B cell (primary cell): ENCODE data around the gene SARS2. TPM values are rescaled to one million over a fixed set of nuclear protein-coding genes. Genes with fewer than 3 reads are reported as not detected.
"Not testable (repeated sequence)": the region's sequence is repeated elsewhere in the genome, so short reads cannot be mapped to it uniquely, and the experiment has no call there.

Experiments
- ATAC-seq: fragments of 200-7000 bp; cut with Tn5 transposase; one replicate; pipeline ENCODE4 v1.10.0; 2021; ENCODE audit warnings: low read depth, mild to moderate bottlenecking, moderate number of reproducible peaks, moderate library complexity
- CTCF ChIA-PET: fragments of 350-600 bp; sonication (Branson Sonifier 250); formaldehyde crosslinking; loops from one replicate; lab custom pipeline; 2021; ENCODE audit warnings: antibody characterized with exemption, inconsistent platforms; lab: Charles Lee
- POLR2A ChIA-PET: fragments of 350-600 bp; sonication (Branson Sonifier 250); formaldehyde crosslinking; loops from one replicate; lab custom pipeline; 2021; ENCODE audit warnings: antibody characterized with exemption; lab: Charles Lee
- DNase-seq: peaks from one replicate; pipeline ENCODE4 v3.0.0; 2013
- H2AFZ ChIP-seq: 2 replicates; pipeline ENCODE4 v1.6.1; 2012; ENCODE audit warnings: mild to moderate bottlenecking, low read depth, low read length; ENCODE audit not compliant: insufficient read depth, poor library complexity, severe bottlenecking
- H3K27ac ChIP-seq, 2 donors: 1 replicate in 1 of 2; 2 replicates in 1 of 2; pipeline ENCODE4 v1.5.1; 2012 to 2013; ENCODE audit warnings: low read length in 2 of 2, mild to moderate bottlenecking in 2 of 2, moderate library complexity in 1 of 2
- H3K27me3 ChIP-seq, 4 experiments: fragments of 200-600 bp in 1 of 4; sonication (generic) in 1 of 4; replicated peaks in 1 of 4; 1 replicate in 2 of 4; 2 replicates in 2 of 4; pipeline versions ENCODE4 v1.6.1 to v1.7.0; 2013 to 2016; ENCODE audit warnings: low read length in 3 of 4, mild to moderate bottlenecking in 2 of 4, mixed read lengths in 1 of 4, moderate library complexity in 1 of 4; ENCODE audit not compliant: insufficient read depth in 4 of 4, control insufficient read depth in 3 of 4; ENCODE audit errors: control extremely low read depth in 1 of 4
- H3K36me3 ChIP-seq, 2 experiments: replicated peaks in 1 of 2; 1 replicate in 1 of 2; 2 replicates in 1 of 2; pipeline versions ENCODE4 v1.6.1 to v1.7.1; 2013; ENCODE audit warnings: low read length in 1 of 2; ENCODE audit not compliant: insufficient read depth in 2 of 2, control insufficient read depth in 1 of 2; ENCODE audit errors: control extremely low read depth in 1 of 2, extremely low read depth in 1 of 2
- H3K4me1 ChIP-seq, 2 donors: fragments of 200-600 bp in 1 of 2; sonication (generic) in 1 of 2; 1 replicate in 1 of 2; 2 replicates in 1 of 2; pipeline versions ENCODE4 v1.5.1 to v1.6.1; 2013 to 2017; ENCODE audit warnings: low read length in 2 of 2; ENCODE audit not compliant: control insufficient read depth in 2 of 2, insufficient read depth in 2 of 2
- H3K4me2 ChIP-seq: replicated peaks from 2 replicates; pipeline ENCODE3; 2012; ENCODE audit warnings: mild to moderate bottlenecking, low read depth, low read length; ENCODE audit not compliant: poor library complexity, severe bottlenecking
- H3K4me3 ChIP-seq, 5 experiments: fragments of 200-600 bp in 1 of 5; sonication (generic) in 1 of 5; 1 replicate in 3 of 5; 2 replicates in 2 of 5; pipeline versions ENCODE4 v1.5.1 to v1.7.0; 2011 to 2016; ENCODE audit warnings: low read length in 4 of 5, mild to moderate bottlenecking in 4 of 5, low read depth in 2 of 5, control low read depth in 1 of 5, moderate library complexity in 1 of 5; ENCODE audit not compliant: insufficient read depth in 1 of 5; ENCODE audit errors: control extremely low read depth in 1 of 5, extremely low read depth in 1 of 5
- H3K79me2 ChIP-seq: fragments of 200-600 bp; sonication (generic); one replicate; pipeline ENCODE4 v1.6.0; 2016; ENCODE audit warnings: low read length; ENCODE audit not compliant: control insufficient read depth, insufficient read depth
- H3K9ac ChIP-seq: fragments of 200-600 bp; sonication (generic); 2 replicates; pipeline ENCODE4 v1.6.1; 2017; ENCODE audit warnings: mild to moderate bottlenecking, low read length, moderate library complexity
- H3K9me3 ChIP-seq, 3 donors: one replicate each; pipeline versions ENCODE4 v1.6.1 to v1.7.1; 2013; ENCODE audit warnings: low read length in 2 of 3; ENCODE audit not compliant: control insufficient read depth in 2 of 3, insufficient read depth in 1 of 3; ENCODE audit errors: control extremely low read depth in 1 of 3
- H4K20me1 ChIP-seq: 2 replicates; pipeline ENCODE4 v1.6.0; 2012; ENCODE audit warnings: mild to moderate bottlenecking, low read length; ENCODE audit not compliant: insufficient read depth, control insufficient read depth, poor library complexity, severe bottlenecking
- H3K27ac Mint-ChIP-seq: one replicate; pipeline ENCODE4 v1.8.0; 2021; ENCODE audit warnings: mixed read lengths
- H3K27me3 Mint-ChIP-seq: one replicate; pipeline ENCODE4 v1.8.0; 2021; ENCODE audit warnings: mixed read lengths
- H3K4me1 Mint-ChIP-seq: one replicate; pipeline ENCODE4 v1.8.0; 2021; ENCODE audit warnings: mixed read lengths
- H3K4me3 Mint-ChIP-seq: one replicate; pipeline ENCODE4 v1.8.0; 2021; ENCODE audit warnings: mixed read lengths
- H3K9me3 Mint-ChIP-seq: one replicate; pipeline ENCODE4 v1.8.0; 2022; ENCODE audit warnings: mixed read lengths; ENCODE audit not compliant: insufficient read depth
- EZH2 ChIP-seq: IDR thresholded peaks from 2 replicates; pipeline ENCODE4 v1.6.1; 2012; ENCODE audit warnings: borderline replicate concordance, low read depth, mild to moderate bottlenecking, moderate library complexity, low read length; ENCODE audit not compliant: insufficient read depth, poor library complexity, severe bottlenecking
- WGBS: methylation state at CpG from one replicate; pipeline ENCODE4 v1.1.5; 2013; ENCODE audit warnings: missing lambda C conversion rate; ENCODE audit not compliant: insufficient coverage; 5-methylcytosine and 5-hydroxymethylcytosine counted together
- intact Hi-C: fragments of 100-400 bp; cut with micrococcal nuclease; formaldehyde crosslinking; loops from one replicate; pipeline ENCODE4 v1.10.0; 2022
- polyA plus RNA-seq: library from polyadenylated mRNA; depleted of rRNA; stranded (reverse); fragments of >200 nt; gene quantifications from 2 replicates; pipeline ENCODE4 v1.2.3, GENCODE V29; 2012
- total RNA-seq, 2 donors: library from RNA; stranded (reverse); fragments of 120-200 nt in 1 of 2; gene quantifications; 1 replicate in 1 of 2; 2 replicates in 1 of 2; pipeline versions ENCODE4 v1.2.3 to v1.2.4, GENCODE V29; 2013 to 2022
- TF ChIP-seq, protein P1 (sequence below): fragments of 200-600 bp; IDR thresholded peaks from one replicate; pipeline ENCODE4 v1.8.0; 2022; ENCODE audit warnings: antibody characterized with exemption, mild to moderate bottlenecking

SARS2 gene
- total and polyA plus RNA-seq, 2 donors (not counting 1 experiment from before 2014, with no cell fraction given): 38.1 to 65.9 TPM

DNA sequence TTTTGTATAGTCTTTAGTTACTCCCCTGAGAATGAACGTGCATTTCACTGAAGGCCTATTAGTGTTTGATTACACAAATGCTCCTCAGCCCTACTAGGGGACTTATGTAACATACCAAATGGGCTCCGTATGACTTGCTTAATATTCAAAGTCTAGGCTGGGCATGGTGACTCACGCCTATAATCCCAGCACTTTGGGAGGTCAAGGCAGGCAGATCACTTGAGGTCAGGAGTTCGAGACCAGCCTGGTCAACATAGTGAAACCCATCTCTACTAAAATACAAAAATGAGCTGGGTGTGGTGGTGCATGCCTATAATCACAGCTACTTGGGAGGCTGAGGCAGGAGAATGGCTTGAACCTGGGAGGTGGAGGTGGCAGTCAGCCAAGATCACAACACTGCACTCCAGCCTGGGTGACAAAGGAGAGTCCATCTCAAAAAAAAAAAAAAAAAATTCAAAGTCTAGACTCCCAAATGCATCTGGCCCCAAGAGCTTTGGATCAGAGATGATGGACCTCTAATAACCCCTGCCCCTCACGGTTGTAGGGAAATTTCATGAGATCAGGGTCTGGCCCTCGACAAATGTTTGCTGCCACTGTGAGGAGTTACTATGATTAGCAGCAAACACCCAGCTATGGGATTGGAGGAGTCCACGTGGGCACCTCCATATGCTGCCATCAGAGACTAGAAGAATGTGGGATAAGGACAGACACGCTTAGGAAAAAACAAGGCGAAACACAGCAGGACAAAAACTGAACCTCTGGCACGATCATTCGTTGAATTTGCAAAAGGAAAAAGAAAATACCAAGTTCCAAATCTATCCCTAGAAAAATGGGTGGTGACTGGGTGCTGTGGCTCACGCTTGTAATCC lies 40.3 kb upstream of the SARS2 start:
- no peak for ATAC-seq

DNA sequence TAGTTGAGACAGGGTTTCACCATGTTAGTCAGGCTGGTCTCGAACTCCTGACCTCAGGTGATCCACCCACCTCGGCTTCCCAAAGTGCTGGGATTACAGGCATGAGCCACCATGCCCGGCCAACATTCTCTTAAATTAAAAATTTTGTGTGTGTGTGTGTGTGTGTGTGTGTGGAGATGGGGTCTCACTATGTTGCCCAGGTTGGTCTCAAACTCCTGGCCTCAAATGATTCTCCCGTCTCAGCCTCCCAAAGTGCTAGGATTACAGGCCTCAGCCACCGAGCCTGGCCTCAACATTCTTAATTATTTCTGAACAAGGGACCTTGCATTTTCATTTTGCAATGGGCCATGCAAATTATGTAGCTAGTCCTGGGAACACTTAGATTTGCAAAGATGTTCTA lies 35.6 kb upstream of the SARS2 start:
- ATAC-seq, H3K4me2 ChIP-seq, H3K27ac Mint-ChIP-seq, H3K4me3 Mint-ChIP-seq, H3K27me3 Mint-ChIP-seq, H3K4me1 Mint-ChIP-seq, H3K9me3 Mint-ChIP-seq, DNase-seq, H3K4me3 ChIP-seq, CTCF ChIA-PET, H4K20me1 ChIP-seq, H3K9me3 ChIP-seq, intact Hi-C loops, H3K27ac ChIP-seq, H3K36me3 ChIP-seq, H2AFZ ChIP-seq, H3K4me1 ChIP-seq, H3K27me3 ChIP-seq, H3K79me2 ChIP-seq, POLR2A ChIA-PET, H3K9ac ChIP-seq: not testable (repeated sequence)
- 100% methylated on average over 1 of the region's 5 CpGs for WGBS

More for the DNA sequence above, 40.3 kb upstream of the SARS2 start:
- Histone ChIP-seq H3K9ac (no peak overlapping the region), H3K4me1 (peaks cover 0 to 3% of the 10 kb centered on the region in 2 donors), H3K4me3 (no peak overlapping the region), H3K27me3 (peaks cover 0 to 11% (median 6%) of the 10 kb centered on the region in 4 experiments), H3K79me2 (no peaks in the 10 kb centered on the region), H3K27ac (no peak overlapping the region), H3K36me3 (no peaks in the 10 kb centered on the region), H2AFZ (no peak overlapping the region), H3K4me2 (no peak overlapping the region), H4K20me1 (no peaks in the 10 kb centered on the region), H3K9me3 (peaks cover 0 to 5% (median 0%) of the 10 kb centered on the region in 3 donors)
- Mint-ChIP-seq H3K9me3 (no peaks in the 10 kb centered on the region), H3K4me3 (no peak overlapping the region), H3K4me1 (peaks cover 5% of the 10 kb centered on the region), H3K27me3 (peaks cover 15% of the 10 kb centered on the region), H3K27ac (no peak overlapping the region)
- POLR2A ChIA-PET: no interaction called here
- 94% methylated on average over 5 of the region's 12 CpGs for WGBS
- no peak for DNase-seq
- intact Hi-C loops: no loop called here
- TF ChIP-seq EZH2: no peak
- TF ChIP-seq, protein P1, sequence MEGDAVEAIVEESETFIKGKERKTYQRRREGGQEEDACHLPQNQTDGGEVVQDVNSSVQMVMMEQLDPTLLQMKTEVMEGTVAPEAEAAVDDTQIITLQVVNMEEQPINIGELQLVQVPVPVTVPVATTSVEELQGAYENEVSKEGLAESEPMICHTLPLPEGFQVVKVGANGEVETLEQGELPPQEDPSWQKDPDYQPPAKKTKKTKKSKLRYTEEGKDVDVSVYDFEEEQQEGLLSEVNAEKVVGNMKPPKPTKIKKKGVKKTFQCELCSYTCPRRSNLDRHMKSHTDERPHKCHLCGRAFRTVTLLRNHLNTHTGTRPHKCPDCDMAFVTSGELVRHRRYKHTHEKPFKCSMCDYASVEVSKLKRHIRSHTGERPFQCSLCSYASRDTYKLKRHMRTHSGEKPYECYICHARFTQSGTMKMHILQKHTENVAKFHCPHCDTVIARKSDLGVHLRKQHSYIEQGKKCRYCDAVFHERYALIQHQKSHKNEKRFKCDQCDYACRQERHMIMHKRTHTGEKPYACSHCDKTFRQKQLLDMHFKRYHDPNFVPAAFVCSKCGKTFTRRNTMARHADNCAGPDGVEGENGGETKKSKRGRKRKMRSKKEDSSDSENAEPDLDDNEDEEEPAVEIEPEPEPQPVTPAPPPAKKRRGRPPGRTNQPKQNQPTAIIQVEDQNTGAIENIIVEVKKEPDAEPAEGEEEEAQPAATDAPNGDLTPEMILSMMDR: no peak
- CTCF ChIA-PET: no interaction called here
